HepG2 (cell line): ENCODE results near the gene SPOCD1. TPM values are rescaled to one million over a fixed set of nuclear protein-coding genes. Genes with fewer than 3 reads are reported as not detected.

Experiments
- E2F2 ChIP-seq: sonication (generic); formaldehyde crosslinking; IDR thresholded peaks from 2 replicates; pipeline ENCODE4 v1.4.0; 2020; ENCODE audit warnings: missing genetic modification reagents, borderline replicate concordance
- ELF3 ChIP-seq: IDR thresholded peaks from 2 replicates; pipeline ENCODE4 v1.6.1; 2016; ENCODE audit warnings: missing genetic modification reagents, missing compliant biosample characterization
- ETS1 ChIP-seq: sonication (generic); formaldehyde crosslinking; IDR thresholded peaks from 2 replicates; pipeline ENCODE4 v1.4.0; 2020; ENCODE audit warnings: missing genetic modification reagents
- FOXP1 ChIP-seq, 2 experiments: fragments of 450-650 bp in 1 of 2; IDR thresholded peaks; 2 replicates each; pipeline ENCODE4 v1.6.1; 2017 to 2018; ENCODE audit warnings: antibody characterized with exemption in 1 of 2
- HMGXB3 ChIP-seq: sonication (generic); formaldehyde crosslinking; IDR thresholded peaks from 2 replicates; pipeline ENCODE4 v1.4.0; 2020; ENCODE audit warnings: missing genetic modification reagents, borderline replicate concordance
- HNRNPL ChIP-seq: fragments of 200-400 bp; formaldehyde crosslinking; IDR thresholded peaks from 2 replicates; pipeline ENCODE4 v1.6.1; 2017; ENCODE audit warnings: mild to moderate bottlenecking, low read depth, low read length
- KAT2B ChIP-seq: fragments of 150-350 bp; IDR thresholded peaks from 2 replicates; pipeline ENCODE4 v1.6.1; 2014; ENCODE audit warnings: low read depth, low read length, borderline replicate concordance
- KMT2A ChIP-seq: sonication (generic); formaldehyde crosslinking; IDR thresholded peaks from 2 replicates; pipeline ENCODE4 v1.4.0; 2020; ENCODE audit warnings: missing genetic modification reagents
- PBX2 ChIP-seq: IDR thresholded peaks from 2 replicates; pipeline ENCODE4 v1.6.1; 2016; ENCODE audit warnings: control low read depth
- RXRB ChIP-seq: IDR thresholded peaks from 2 replicates; pipeline ENCODE4 v1.6.1; 2016; ENCODE audit warnings: borderline replicate concordance, missing genetic modification reagents, missing compliant biosample characterization
- SAP130 ChIP-seq: IDR thresholded peaks from 2 replicates; pipeline ENCODE4 v1.6.1; 2016; ENCODE audit warnings: low read depth
- SMYD3 ChIP-seq: sonication (generic); formaldehyde crosslinking; IDR thresholded peaks from 2 replicates; pipeline ENCODE4 v1.8.1; 2023; ENCODE audit warnings: mild to moderate bottlenecking, missing genetic modification reagents
- SOX13 ChIP-seq, 3 experiments: fragments of 450-650 bp in 1 of 3; sonication (generic) in 1 of 3; formaldehyde crosslinking in 1 of 3; IDR thresholded peaks in 2 of 3; conservative IDR thresholded peaks in 1 of 3; 2 replicates each; pipeline versions ENCODE4 v1.5.0 to v1.6.1; 2016 to 2020; ENCODE audit warnings: antibody characterized with exemption in 1 of 3, mild to moderate bottlenecking in 1 of 3, missing compliant biosample characterization in 1 of 3, missing genetic modification reagents in 1 of 3, moderate library complexity in 1 of 3
- SRF ChIP-seq: IDR thresholded peaks from 2 replicates; pipeline ENCODE4 v1.6.1; 2011; ENCODE audit warnings: mild to moderate bottlenecking, low read depth, low read length, moderate library complexity
- TEAD3 ChIP-seq: optimal IDR thresholded peaks from 2 replicates; pipeline ENCODE3; 2016; ENCODE audit warnings: borderline replicate concordance
- ZBTB8A ChIP-seq: sonication (generic); formaldehyde crosslinking; IDR thresholded peaks from 2 replicates; pipeline ENCODE4 v1.4.0; 2020; ENCODE audit warnings: mild to moderate bottlenecking, low read depth, missing genetic modification reagents, borderline replicate concordance
- ZNF251 ChIP-seq: sonication (generic); formaldehyde crosslinking; IDR thresholded peaks from 2 replicates; pipeline ENCODE4 v1.9.0; 2021; ENCODE audit warnings: mild to moderate bottlenecking, missing genetic modification reagents
- ZNF263 ChIP-seq: sonication (generic); formaldehyde crosslinking; IDR thresholded peaks from 2 replicates; pipeline ENCODE4 v1.4.0; 2020; ENCODE audit warnings: missing genetic modification reagents
- ZNF33B ChIP-seq: sonication (generic); formaldehyde crosslinking; IDR thresholded peaks from 2 replicates; pipeline ENCODE4 v1.5.1; 2020; ENCODE audit warnings: mild to moderate bottlenecking, missing genetic modification reagents
- ZNF761 ChIP-seq: sonication (generic); formaldehyde crosslinking; conservative IDR thresholded peaks from 2 replicates; pipeline ENCODE4 v1.4.0; 2020; ENCODE audit warnings: mild to moderate bottlenecking, missing genetic modification reagents
- ZNF782 ChIP-seq: sonication (generic); formaldehyde crosslinking; IDR thresholded peaks from 2 replicates; pipeline ENCODE4 v1.4.0; 2020; ENCODE audit warnings: missing genetic modification reagents, mild to moderate bottlenecking, borderline replicate concordance
- ZNF83 ChIP-seq: sonication (generic); formaldehyde crosslinking; IDR thresholded peaks from 2 replicates; pipeline ENCODE4 v1.4.0; 2020; ENCODE audit warnings: missing genetic modification reagents, mild to moderate bottlenecking, borderline replicate concordance
- polyA plus RNA-seq, 8 experiments: library from polyadenylated mRNA; depleted of rRNA in 3 of 8; stranded (reverse) in 7 of 8; unstranded in 1 of 8; fragments of >200 nt; fragmentation: Illumina TruSeq in 4 of 8; extraction: Trizol in 4 of 8; gene quantifications; 2 replicates each; pipeline versions ENCODE4 v1.2.1 to v1.2.3, GENCODE V29; 2011 to 2016; ENCODE audit warnings: low read depth in 4 of 8, missing spikeins in 1 of 8, mixed read lengths in 1 of 8; ENCODE audit not compliant: insufficient read depth in 1 of 8
- total RNA-seq, 5 experiments: library from RNA; depleted of rRNA; stranded (reverse); fragments of >200 nt; fragmentation: Illumina TruSeq; extraction: Trizol; gene quantifications; 2 replicates each; pipeline ENCODE4 v1.2.3, GENCODE V29; 2016; ENCODE audit warnings: low read depth in 1 of 5

Gene SPOCD1
- total and polyA plus RNA-seq, 2 of the 13 experiments (the other 11 are each of a cell fraction or from before 2014, with no cell fraction given), result 0.24 to 0.29 TPM

- TF ChIP-seq HMGXB3 (CRISPR knock-in tag), result no peak
- no peak for TF ChIP-seq ZNF33B (CRISPR knock-in tag)
- TF ChIP-seq FOXP1 (IDR thresholded peaks at IDR 0.05), result no peak
- TF ChIP-seq FOXP1 (CRISPR knock-in tag; IDR thresholded peaks at IDR 0.05), result no peak
- no peak for TF ChIP-seq ZBTB8A (CRISPR knock-in tag)
- TF ChIP-seq ZNF761, result 0 out of 2 replicates have a peak, but pooled peaks have one; percentile 20
- 0 out of 2 replicates have a peak, but pooled peaks have one; percentile 14 for TF ChIP-seq ELF3 (CRISPR knock-in tag)
- TF ChIP-seq HNRNPL, result 0 out of 2 replicates have a peak, but pooled peaks have one; percentile 19
- TF ChIP-seq ZNF83 (CRISPR knock-in tag), result no peak
- no peak for TF ChIP-seq ZNF782 (CRISPR knock-in tag)
- peak; percentile 59 for TF ChIP-seq SAP130
- no peak for TF ChIP-seq SMYD3 (CRISPR knock-in tag)
- no peak for TF ChIP-seq SRF
- TF ChIP-seq E2F2 (CRISPR knock-in tag), result no peak
- TF ChIP-seq RXRB, result peak; percentile 25; the same call in 1 of the 2 replicates
- no peak for TF ChIP-seq KMT2A (CRISPR knock-in tag)
- TF ChIP-seq PBX2 (CRISPR knock-in tag), result no peak
- no peak for TF ChIP-seq ZNF251 (CRISPR knock-in tag)
- no peak for TF ChIP-seq ETS1 (CRISPR knock-in tag)
- TF ChIP-seq SOX13 (IDR thresholded peaks at IDR 0.05), result no peak
- TF ChIP-seq SOX13 (CRISPR knock-in tag; conservative IDR thresholded peaks at IDR 0.05 in 1 of 2, IDR thresholded peaks at IDR 0.05 in 1 of 2), result peak in 1 of 2 experiments; percentile 23; a peak in 1 of 4 replicates
- no peak for TF ChIP-seq ZNF263 (CRISPR knock-in tag)
- no peak for TF ChIP-seq TEAD3 (CRISPR knock-in tag)
- no peak for TF ChIP-seq KAT2B
These were observed 26.4 kb downstream of the SPOCD1 start (continued) for GRCh38 chr1:31789259-31790065.
